ENCODE results near the gene PCSK1.

DNA sequence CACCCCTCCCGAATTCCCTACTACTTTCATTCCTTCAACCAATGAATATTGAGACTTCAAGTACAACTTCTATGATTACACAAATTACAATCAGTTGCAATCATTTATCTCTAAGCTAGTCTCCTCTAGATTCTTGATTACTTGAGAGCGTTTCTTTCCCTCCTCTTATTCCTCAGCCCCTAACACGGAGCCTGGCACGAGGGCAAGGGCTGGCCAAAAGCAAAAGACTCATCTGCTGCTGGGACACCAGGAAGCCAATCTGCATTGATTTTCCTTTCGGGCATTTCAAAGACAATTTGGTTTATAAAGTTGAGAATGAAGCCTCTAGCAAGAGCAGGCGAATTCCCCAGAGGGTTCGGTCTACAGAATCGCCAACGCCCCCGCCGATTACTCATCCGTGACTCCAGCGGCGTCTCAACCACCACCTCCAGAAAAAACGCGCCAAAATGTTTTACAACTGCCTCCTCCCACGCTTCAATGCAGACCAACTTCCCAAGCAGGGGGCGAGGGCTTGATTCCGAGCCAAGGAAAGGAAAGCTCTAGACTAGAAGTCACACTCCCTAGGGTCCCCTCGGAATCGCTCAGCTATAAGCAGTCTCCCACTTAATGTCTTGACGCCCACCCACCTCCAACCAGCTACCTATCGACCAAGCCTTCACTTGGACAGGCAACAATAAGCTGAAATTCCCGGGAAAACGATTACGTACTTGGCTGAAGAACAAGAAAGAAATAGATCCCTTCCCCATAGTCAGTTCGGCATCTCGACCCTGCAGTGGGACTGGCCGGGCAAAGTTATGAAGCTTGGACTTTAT lies 1.5 kb downstream of the PCSK1 start:
- TF ChIP-seq EP300 (IDR thresholded peaks at IDR 0.05) (no peak), POLR2A (IDR thresholded peaks at IDR 0.05) (no peak)
- TF ChIP-seq, protein P1, sequence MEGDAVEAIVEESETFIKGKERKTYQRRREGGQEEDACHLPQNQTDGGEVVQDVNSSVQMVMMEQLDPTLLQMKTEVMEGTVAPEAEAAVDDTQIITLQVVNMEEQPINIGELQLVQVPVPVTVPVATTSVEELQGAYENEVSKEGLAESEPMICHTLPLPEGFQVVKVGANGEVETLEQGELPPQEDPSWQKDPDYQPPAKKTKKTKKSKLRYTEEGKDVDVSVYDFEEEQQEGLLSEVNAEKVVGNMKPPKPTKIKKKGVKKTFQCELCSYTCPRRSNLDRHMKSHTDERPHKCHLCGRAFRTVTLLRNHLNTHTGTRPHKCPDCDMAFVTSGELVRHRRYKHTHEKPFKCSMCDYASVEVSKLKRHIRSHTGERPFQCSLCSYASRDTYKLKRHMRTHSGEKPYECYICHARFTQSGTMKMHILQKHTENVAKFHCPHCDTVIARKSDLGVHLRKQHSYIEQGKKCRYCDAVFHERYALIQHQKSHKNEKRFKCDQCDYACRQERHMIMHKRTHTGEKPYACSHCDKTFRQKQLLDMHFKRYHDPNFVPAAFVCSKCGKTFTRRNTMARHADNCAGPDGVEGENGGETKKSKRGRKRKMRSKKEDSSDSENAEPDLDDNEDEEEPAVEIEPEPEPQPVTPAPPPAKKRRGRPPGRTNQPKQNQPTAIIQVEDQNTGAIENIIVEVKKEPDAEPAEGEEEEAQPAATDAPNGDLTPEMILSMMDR (IDR thresholded peaks at IDR 0.05) = no peak

All from ovary (tissue), 3 donors.